SK-N-SH treated with all-trans-retinoic acid at 6 μM for 48 hours (cell line): Measurements from ENCODE around the gene PLOD2.

Experiments
- ARNTL ChIP-seq: fragments of 450-650 bp; formaldehyde crosslinking; IDR thresholded peaks from 2 replicates; pipeline ENCODE4 v1.5.0; 2020; ENCODE audit warnings: low read depth, mild to moderate bottlenecking, moderate library complexity, borderline replicate concordance
- CSDC2 ChIP-seq: fragments of 250-450 bp; sonication (Bioruptor Pico); IDR thresholded peaks from 2 replicates; pipeline ENCODE4 v1.5.0; 2020; ENCODE audit warnings: mild to moderate bottlenecking, moderate library complexity
- TSHZ2 ChIP-seq: fragments of 250-450 bp; sonication (Bioruptor Pico); IDR thresholded peaks from 2 replicates; pipeline ENCODE4 v1.5.0; 2020; ENCODE audit warnings: mild to moderate bottlenecking, moderate library complexity
- TF ChIP-seq, protein P1 (sequence below): fragments of 250-450 bp; sonication (Bioruptor Pico); IDR thresholded peaks from 2 replicates; pipeline ENCODE4 v1.8.0; 2020; ENCODE audit warnings: mild to moderate bottlenecking, moderate library complexity, borderline replicate concordance

DNA sequence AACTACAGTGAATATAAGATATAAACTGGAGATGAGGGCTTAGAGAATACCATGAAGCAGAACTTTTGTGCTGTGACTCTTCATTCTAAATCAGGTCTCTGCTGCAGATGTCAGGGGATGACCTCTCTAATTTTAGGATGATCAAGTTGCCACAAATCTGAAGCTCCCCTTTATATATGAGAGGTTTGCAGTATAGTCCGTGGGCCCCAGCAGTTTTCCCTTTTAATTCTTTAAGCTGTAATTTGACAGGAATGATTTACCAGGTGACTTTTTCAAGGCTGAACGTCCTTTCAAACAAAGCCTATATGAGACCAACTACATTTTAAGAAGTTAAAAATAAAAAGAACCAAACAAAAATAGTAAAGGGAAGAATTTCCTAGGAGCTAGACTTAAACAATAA is 4.9 kb upstream of the PLOD2 start:
- TF ChIP-seq ARNTL (CRISPR knock-in tag) (no peak), TSHZ2 (CRISPR knock-in tag) (no peak), CSDC2 (no peak)
- TF ChIP-seq, protein P1, sequence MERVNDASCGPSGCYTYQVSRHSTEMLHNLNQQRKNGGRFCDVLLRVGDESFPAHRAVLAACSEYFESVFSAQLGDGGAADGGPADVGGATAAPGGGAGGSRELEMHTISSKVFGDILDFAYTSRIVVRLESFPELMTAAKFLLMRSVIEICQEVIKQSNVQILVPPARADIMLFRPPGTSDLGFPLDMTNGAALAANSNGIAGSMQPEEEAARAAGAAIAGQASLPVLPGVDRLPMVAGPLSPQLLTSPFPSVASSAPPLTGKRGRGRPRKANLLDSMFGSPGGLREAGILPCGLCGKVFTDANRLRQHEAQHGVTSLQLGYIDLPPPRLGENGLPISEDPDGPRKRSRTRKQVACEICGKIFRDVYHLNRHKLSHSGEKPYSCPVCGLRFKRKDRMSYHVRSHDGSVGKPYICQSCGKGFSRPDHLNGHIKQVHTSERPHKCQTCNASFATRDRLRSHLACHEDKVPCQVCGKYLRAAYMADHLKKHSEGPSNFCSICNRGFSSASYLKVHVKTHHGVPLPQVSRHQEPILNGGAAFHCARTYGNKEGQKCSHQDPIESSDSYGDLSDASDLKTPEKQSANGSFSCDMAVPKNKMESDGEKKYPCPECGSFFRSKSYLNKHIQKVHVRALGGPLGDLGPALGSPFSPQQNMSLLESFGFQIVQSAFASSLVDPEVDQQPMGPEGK (CRISPR knock-in tag): no peak
